ENCODE measurements around the gene TPT1.

GRCh38 chr13:45296259-45296658 is 44.7 kb downstream of the TPT1 start:
- no peak for TF ChIP-seq NR1H2 (CRISPR knock-in tag; IDR thresholded peaks at IDR 0.05)
- TF ChIP-seq ZNF165 (CRISPR knock-in tag; IDR thresholded peaks at IDR 0.05; ENCODE audit: borderline replicate concordance), result no peak
- TF ChIP-seq ZNF384 (IDR thresholded peaks at IDR 0.05; ENCODE audit: low read depth, low read length), result no peak
- no peak for TF ChIP-seq ZNF609 (CRISPR knock-in tag; IDR thresholded peaks at IDR 0.05; ENCODE audit: borderline replicate concordance)
- TF ChIP-seq CTCF (IDR thresholded peaks at IDR 0.05 in 2 of 3, conservative IDR thresholded peaks at IDR 0.05 in 1 of 3; ENCODE audit: insufficient read depth in 2 of 3, low read depth in 1 of 3, low read length in 3 of 3), result no peak
- TF ChIP-seq MED1 (CRISPR knock-in tag; IDR thresholded peaks at IDR 0.05; ENCODE audit: borderline replicate concordance), result no peak
- TF ChIP-seq ZBTB49 (CRISPR knock-in tag; IDR thresholded peaks at IDR 0.05; ENCODE audit: borderline replicate concordance), result no peak
- no peak for TF ChIP-seq FOXA3 (CRISPR knock-in tag; conservative IDR thresholded peaks at IDR 0.05 in 1 of 2, IDR thresholded peaks at IDR 0.05 in 1 of 2)
- TF ChIP-seq THRA (IDR thresholded peaks at IDR 0.05), result no peak
- TF ChIP-seq RB1 (IDR thresholded peaks at IDR 0.05; ENCODE audit: low read depth), result no peak
- TF ChIP-seq MYC (IDR thresholded peaks at IDR 0.05; ENCODE audit: low read depth, low read length), result no peak
- TF ChIP-seq MYC (CRISPR knock-in tag; IDR thresholded peaks at IDR 0.05; ENCODE audit: borderline replicate concordance, low read depth), result no peak
